Measurements from ENCODE around the gene CD276. TPM values are rescaled to one million over a fixed set of nuclear protein-coding genes. Genes with fewer than 3 reads are reported as not detected.
"Not testable (repeated sequence)": the region's sequence is repeated elsewhere in the genome, so short reads cannot be mapped to it uniquely, and the experiment has no call there.

Gene CD276
- total RNA-seq, 5 donors from 2014 or later (not counting 1 experiment from before 2014, with no cell fraction given) = 0.66 to 0.76 (median 0.76) TPM; not detected in 2

DNA sequence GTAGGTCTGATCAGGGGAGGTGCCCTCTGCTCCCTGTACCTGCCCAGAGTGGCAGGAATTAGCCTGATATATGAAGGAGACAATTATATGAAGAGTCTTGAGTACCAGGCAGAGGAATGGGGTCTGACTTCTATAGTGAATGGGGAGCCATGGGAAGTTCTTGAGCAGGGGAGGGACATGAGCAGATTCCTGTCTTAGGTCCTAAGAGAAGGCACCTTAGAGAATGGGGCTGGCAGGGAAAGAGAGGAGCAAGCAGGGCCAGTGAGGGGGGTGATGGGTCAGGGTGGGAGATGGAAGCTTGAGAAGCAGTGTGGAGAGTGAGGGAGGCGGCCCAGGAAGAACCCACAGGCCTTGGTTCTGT lies 12.4 kb downstream of the CD276 start:
- Mint-ChIP-seq H3K36me3 (no peaks in the 10 kb centered on the region), H3K27ac (no peak overlapping the region), H3K4me3 (peak overlapping the region in 1 of 3 donors; percentile 58), H3K27me3 (peaks cover 52 to 64% of the 10 kb centered on the region in 2 donors), H3K4me1 (peaks cover 17 to 33% (median 22%) of the 10 kb centered on the region in 3 donors), H3K9me3 (no peaks in the 10 kb centered on the region)
- H3K4me1 ChIP-seq (ENCODE audit: control insufficient read depth in 1 of 2, extremely low read depth in 1 of 2, insufficient read depth in 2 of 2, low read length in 2 of 2) = peaks cover 5 to 25% of the 10 kb centered on the region in 2 experiments
- H3K27me3 ChIP-seq (replicated peaks in 1 of 2; ENCODE audit: control insufficient read depth in 2 of 2, extremely low read depth in 1 of 2, insufficient read depth in 2 of 2, low read length in 1 of 2) = peaks cover 2 to 64% of the 10 kb centered on the region in 2 experiments
- WGBS (ENCODE audit: insufficient coverage) = 50% methylated on average over 1 of the region's 1 CpG
- no peaks in the 10 kb centered on the region for H3K9me3 ChIP-seq
- DNase-seq (no peak), ATAC-seq (replicated peaks in 1 of 4) (no peak)
- no peak overlapping the region for H3K4me3 ChIP-seq (ENCODE audit: control insufficient read depth in 1 of 2, extremely low read depth in 1 of 2, low read length in 1 of 2)
- ChIA-PET POLR2A (no interaction called here), CTCF (interaction anchor here in 1 of 2 donors (0.6 to 4.5 kb wide), 2 partner anchors 61 to 66 kb away, joined by 6 to 26 read pairs; no protein-coding TSS in a partner anchor)
- H3K36me3 ChIP-seq (ENCODE audit: control insufficient read depth in 2 of 2, extremely low read depth in 1 of 2, insufficient read depth in 1 of 2, low read length in 1 of 2) = no peaks in the 10 kb centered on the region
- H3K27ac ChIP-seq (ENCODE audit: low read length) = no peak overlapping the region

DNA sequence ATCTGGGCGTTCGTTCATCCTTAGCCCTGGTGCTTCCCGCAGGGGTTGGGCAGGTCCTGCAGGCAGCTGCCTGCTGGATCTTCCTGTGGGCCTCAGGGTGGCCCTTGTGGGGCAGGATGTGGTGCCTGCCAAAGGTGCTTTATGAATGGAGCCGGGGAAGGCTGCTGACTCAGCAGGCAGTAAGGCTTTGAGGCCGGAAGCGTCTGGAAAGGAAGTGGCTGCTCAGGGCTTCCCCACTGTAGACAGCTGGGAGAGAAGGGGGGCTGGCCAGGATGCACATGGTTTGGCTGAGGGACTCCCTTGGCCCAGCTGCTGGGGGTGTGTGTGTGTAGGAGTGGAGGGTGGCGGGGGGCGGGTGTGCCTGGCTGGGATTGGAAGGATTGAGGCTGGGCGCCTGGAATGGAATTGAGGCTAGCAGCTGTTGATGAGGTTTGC lies 12.9 kb downstream of the CD276 start:
- H3K36me3 Mint-ChIP-seq = no peaks in the 10 kb centered on the region
- ChIA-PET CTCF (interaction anchor here in 1 of 2 donors (0.6 to 4.5 kb wide), 5 partner anchors 20 to 463 kb away, joined by 4 to 37 read pairs (median 6); no protein-coding TSS in a partner anchor), POLR2A (no interaction called here)
- H3K4me1 Mint-ChIP-seq = peaks cover 17 to 33% (median 22%) of the 10 kb centered on the region in 3 donors
- peak overlapping the region in 1 of 2 donors; percentile 64 for H3K27ac Mint-ChIP-seq
- 3% methylated on average over 9 of the region's 9 CpGs for WGBS (ENCODE audit: insufficient coverage)
- H3K27me3 Mint-ChIP-seq = peaks cover 52 to 64% of the 10 kb centered on the region in 2 donors
- ATAC-seq (replicated peaks in 1 of 4) (peak; percentile 86 to 95 (median 90)), DNase-seq (peak; percentile 40 to 83 (median 73))
- peak overlapping the region in 1 of 3 donors; percentile 58 for H3K4me3 Mint-ChIP-seq
- Histone ChIP-seq H3K9me3 (no peaks in the 10 kb centered on the region), H3K27me3 (replicated peaks in 1 of 2; ENCODE audit: control insufficient read depth in 2 of 2, extremely low read depth in 1 of 2, insufficient read depth in 2 of 2, low read length in 1 of 2) (peaks cover 2 to 61% of the 10 kb centered on the region in 2 experiments), H3K4me1 (ENCODE audit: control insufficient read depth in 1 of 2, extremely low read depth in 1 of 2, insufficient read depth in 2 of 2, low read length in 2 of 2) (peaks cover 5 to 25% of the 10 kb centered on the region in 2 experiments), H3K4me3 (ENCODE audit: control insufficient read depth in 1 of 2, extremely low read depth in 1 of 2, low read length in 1 of 2) (peak overlapping the region in 1 of 2 donors; percentile 30), H3K27ac (ENCODE audit: low read length) (no peak overlapping the region), H3K36me3 (ENCODE audit: control insufficient read depth in 2 of 2, extremely low read depth in 1 of 2, insufficient read depth in 1 of 2, low read length in 1 of 2) (no peaks in the 10 kb centered on the region)
- H3K9me3 Mint-ChIP-seq = no peaks in the 10 kb centered on the region

- Histone ChIP-seq H3K9me3 (no peaks in the 10 kb centered on the region), H3K27ac (ENCODE audit: low read length) (no peak overlapping the region), H3K4me3 (ENCODE audit: control insufficient read depth in 1 of 2, extremely low read depth in 1 of 2, low read length in 1 of 2) (no peak overlapping the region), H3K27me3 (replicated peaks in 1 of 2; ENCODE audit: control insufficient read depth in 2 of 2, extremely low read depth in 1 of 2, insufficient read depth in 2 of 2, low read length in 1 of 2) (peaks cover 0 to 59% of the 10 kb centered on the region in 2 experiments), H3K36me3 (ENCODE audit: control insufficient read depth in 2 of 2, extremely low read depth in 1 of 2, insufficient read depth in 1 of 2, low read length in 1 of 2) (no peaks in the 10 kb centered on the region), H3K4me1 (ENCODE audit: control insufficient read depth in 1 of 2, extremely low read depth in 1 of 2, insufficient read depth in 2 of 2, low read length in 2 of 2) (peaks cover 5 to 25% of the 10 kb centered on the region in 2 experiments)
- Mint-ChIP-seq H3K27ac (no peak overlapping the region), H3K4me1 (peaks cover 17 to 28% (median 22%) of the 10 kb centered on the region in 3 donors), H3K4me3 (no peak overlapping the region), H3K36me3 (no peaks in the 10 kb centered on the region), H3K27me3 (peaks cover 39 to 48% of the 10 kb centered on the region in 2 donors), H3K9me3 (no peaks in the 10 kb centered on the region)
- DNase-seq (no peak), ATAC-seq (replicated peaks in 1 of 4) (no peak)
- ChIA-PET CTCF (interaction anchor here (0.6 to 4.5 kb wide), 16 partner anchors 11 to 459 kb away, joined by 3 to 37 read pairs (median 3); no protein-coding TSS in a partner anchor), POLR2A (no interaction called here)
- 50% methylated on average over 7 of the region's 14 CpGs for WGBS (ENCODE audit: insufficient coverage)
Observed at GRCh38 chr15:73699249-73700040, 15.3 kb downstream of the CD276 start.

GRCh38 chr15:73700041-73700842 lies 16.1 kb downstream of the CD276 start:
- Histone ChIP-seq H3K27ac (ENCODE audit: low read length) (no peak overlapping the region), H3K4me1 (ENCODE audit: control insufficient read depth in 1 of 2, extremely low read depth in 1 of 2, insufficient read depth in 2 of 2, low read length in 2 of 2) (peaks cover 5 to 25% of the 10 kb centered on the region in 2 experiments), H3K4me3 (ENCODE audit: control insufficient read depth in 1 of 2, extremely low read depth in 1 of 2, low read length in 1 of 2) (no peak overlapping the region), H3K9me3 (no peaks in the 10 kb centered on the region), H3K27me3 (replicated peaks in 1 of 2; ENCODE audit: control insufficient read depth in 2 of 2, extremely low read depth in 1 of 2, insufficient read depth in 2 of 2, low read length in 1 of 2) (peaks cover 0 to 56% of the 10 kb centered on the region in 2 experiments), H3K36me3 (ENCODE audit: control insufficient read depth in 2 of 2, extremely low read depth in 1 of 2, insufficient read depth in 1 of 2, low read length in 1 of 2) (no peaks in the 10 kb centered on the region)
- ChIA-PET CTCF (interaction anchor here (0.6 to 4.5 kb wide), 14 partner anchors 11 to 459 kb away, joined by 3 to 37 read pairs (median 3); no protein-coding TSS in a partner anchor), POLR2A (no interaction called here)
- no peaks in the 10 kb centered on the region for H3K9me3 Mint-ChIP-seq
- DNase-seq (peak; percentile 45 to 92 (median 68)), ATAC-seq (replicated peaks in 1 of 4) (peak; percentile 44 to 59 (median 46))
- 38% methylated on average over 6 of the region's 13 CpGs for WGBS (ENCODE audit: insufficient coverage)
- H3K4me1 Mint-ChIP-seq = peaks cover 17 to 27% (median 23%) of the 10 kb centered on the region in 3 donors
- no peak overlapping the region for H3K4me3 Mint-ChIP-seq
- H3K36me3 Mint-ChIP-seq = no peaks in the 10 kb centered on the region
- H3K27me3 Mint-ChIP-seq = peaks cover 39 to 47% of the 10 kb centered on the region in 2 donors
- H3K27ac Mint-ChIP-seq = peak overlapping the region in 1 of 2 donors; percentile 19

DNA sequence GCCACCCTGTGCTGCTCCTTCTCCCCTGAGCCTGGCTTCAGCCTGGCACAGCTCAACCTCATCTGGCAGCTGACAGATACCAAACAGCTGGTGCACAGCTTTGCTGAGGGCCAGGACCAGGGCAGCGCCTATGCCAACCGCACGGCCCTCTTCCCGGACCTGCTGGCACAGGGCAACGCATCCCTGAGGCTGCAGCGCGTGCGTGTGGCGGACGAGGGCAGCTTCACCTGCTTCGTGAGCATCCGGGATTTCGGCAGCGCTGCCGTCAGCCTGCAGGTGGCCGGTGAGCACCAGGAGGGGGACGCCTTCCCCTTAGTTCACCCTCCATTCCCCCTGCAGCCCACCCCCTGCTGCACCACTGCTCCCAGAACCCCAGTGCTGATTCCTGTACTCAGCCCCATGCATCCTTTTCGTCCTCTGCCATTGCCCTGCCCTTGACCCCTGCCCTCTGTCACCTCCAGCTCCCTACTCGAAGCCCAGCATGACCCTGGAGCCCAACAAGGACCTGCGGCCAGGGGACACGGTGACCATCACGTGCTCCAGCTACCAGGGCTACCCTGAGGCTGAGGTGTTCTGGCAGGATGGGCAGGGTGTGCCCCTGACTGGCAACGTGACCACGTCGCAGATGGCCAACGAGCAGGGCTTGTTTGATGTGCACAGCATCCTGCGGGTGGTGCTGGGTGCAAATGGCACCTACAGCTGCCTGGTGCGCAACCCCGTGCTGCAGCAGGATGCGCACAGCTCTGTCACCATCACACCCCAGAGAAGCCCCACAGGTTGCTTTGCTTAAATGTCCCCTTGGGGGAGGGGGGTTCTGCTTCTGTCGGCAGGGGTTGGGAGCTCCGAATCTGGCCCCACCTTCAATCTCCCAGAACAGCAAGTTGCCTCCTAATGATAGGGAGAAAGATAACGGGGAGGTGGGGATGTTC lies 18.4 kb downstream of the CD276 start:
- H3K4me3 ChIP-seq (ENCODE audit: control insufficient read depth in 1 of 2, extremely low read depth in 1 of 2, low read length in 1 of 2); POLR2A ChIA-PET; ATAC-seq (replicated peaks in 1 of 4); H3K27ac Mint-ChIP-seq; H3K4me3 Mint-ChIP-seq; H3K36me3 ChIP-seq (ENCODE audit: control insufficient read depth in 2 of 2, extremely low read depth in 1 of 2, insufficient read depth in 1 of 2, low read length in 1 of 2); H3K9me3 Mint-ChIP-seq; H3K36me3 Mint-ChIP-seq; H3K4me1 ChIP-seq (ENCODE audit: control insufficient read depth in 1 of 2, extremely low read depth in 1 of 2, insufficient read depth in 2 of 2, low read length in 2 of 2); DNase-seq; H3K27ac ChIP-seq (ENCODE audit: low read length); H3K9me3 ChIP-seq: not testable (repeated sequence)
- H3K27me3 ChIP-seq (replicated peaks in 1 of 2; ENCODE audit: control insufficient read depth in 2 of 2, extremely low read depth in 1 of 2, insufficient read depth in 2 of 2, low read length in 1 of 2) = peaks cover 0 to 46% of the 10 kb centered on the region in 2 experiments
- CTCF ChIA-PET = interaction anchor here in 1 of 2 donors (0.6 to 1.2 kb wide), 2 partner anchors 29 to 448 kb away, joined by 3 read pairs; no protein-coding TSS in a partner anchor
- Mint-ChIP-seq H3K4me1 (peaks cover 5 to 13% (median 11%) of the 10 kb centered on the region in 3 donors), H3K27me3 (peaks cover 24 to 37% of the 10 kb centered on the region in 2 donors)
- 78% methylated on average over 21 of the region's 33 CpGs for WGBS (ENCODE audit: insufficient coverage)

Data from T-cell (primary cell).